Esophagus squamous epithelium (tissue), 4 donors: ENCODE data around the gene TEX52.

ENCODE experiments used
- CTCF ChIP-seq, 6 experiments: fragments of 450-650 bp in 4 of 6; fragments of 200-600 bp in 2 of 6; sonication (generic) in 2 of 6; IDR thresholded peaks; one replicate each; pipeline ENCODE4 v1.5.1; 2016 to 2019; ENCODE audit warnings: antibody characterized with exemption in 6 of 6, mild to moderate bottlenecking in 4 of 6, moderate library complexity in 4 of 6
- POLR2A ChIP-seq, 4 donors: fragments of 450-650 bp; IDR thresholded peaks; one replicate each; pipeline ENCODE4 v1.6.1; 2017; ENCODE audit warnings: antibody characterized with exemption in 4 of 4, mild to moderate bottlenecking in 4 of 4, moderate library complexity in 3 of 4

DNA sequence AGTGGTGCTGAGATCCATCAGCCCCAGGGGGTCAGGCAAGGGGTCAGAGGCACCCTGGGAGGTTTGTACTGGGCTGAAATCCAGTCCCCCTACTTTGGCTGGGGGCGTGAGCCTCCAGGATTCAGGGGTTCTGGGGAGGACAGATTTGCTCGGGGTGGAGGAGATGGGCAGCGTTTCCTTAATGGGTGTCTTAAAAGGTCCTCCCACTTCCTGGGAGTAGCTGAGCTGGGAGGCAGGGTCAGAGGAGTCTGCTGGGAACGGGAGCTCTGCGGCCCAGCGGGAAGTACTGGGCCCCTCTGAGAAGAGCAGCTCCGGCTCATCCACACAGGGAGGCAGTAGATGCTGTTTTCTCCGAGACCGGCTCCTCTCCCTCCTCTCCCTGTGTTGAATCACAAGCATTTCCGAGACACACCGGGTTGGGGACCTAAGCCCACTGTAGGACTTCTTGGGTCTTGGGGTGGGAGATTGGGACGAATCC lies 2.1 kb upstream of the TEX52 start:
- no peak for TF ChIP-seq CTCF (IDR thresholded peaks at IDR 0.05)
- no peak for TF ChIP-seq POLR2A (IDR thresholded peaks at IDR 0.05)
